A549 (cell line): Measurements from ENCODE around the gene TGFB1. TPM values are rescaled to one million over a fixed set of nuclear protein-coding genes. Genes with fewer than 3 reads are reported as not detected.

Experiments
- ATAC-seq, 2 experiments: fragments of 200-7000 bp in 1 of 2; fragments of >200 bp in 1 of 2; cut with Nextera tagmentation in 1 of 2; cut with Tn5 transposase in 1 of 2; 3 replicates each; pipeline versions ENCODE4 v1.8.0 to v1.9.1; 2018 to 2020; ENCODE audit warnings: mild to moderate bottlenecking in 1 of 2, moderate library complexity in 1 of 2
- CTCF ChIA-PET: fragments of 300-600 bp; sonication (Branson Sonifier 250); formaldehyde crosslinking; extraction: SDS; loops from one replicate; lab custom pipeline; 2021; ENCODE audit warnings: antibody characterized with exemption, inconsistent platforms; lab: Yijun Ruan, JAX
- POLR2A ChIA-PET: fragments of 350-600 bp; formaldehyde crosslinking; extraction: SDS; loops from one replicate; lab custom pipeline; 2021; ENCODE audit warnings: antibody characterized with exemption, inconsistent platforms; lab: Yijun Ruan, JAX
- DNase-seq, 2 experiments: peaks; one replicate each; pipeline versions ENCODE4 v3.0.0 to v3.0.0-alpha.2; 2011 to 2016; ENCODE audit warnings: low read depth in 1 of 2, low spot score in 1 of 2
- FAIRE-seq: peaks from 2 replicates; lab custom pipeline; 2011; peaks lifted over from hg19 to GRCh38; lab: Jason Lieb, UNC
- H3K27ac ChIP-seq, 2 experiments: fragments of >200 bp; sonication (Bioruptor Twin); formaldehyde crosslinking; 3 replicates each; pipeline ENCODE4 v1.5.1; 2016 to 2017
- H3K4me1 ChIP-seq: fragments of >200 bp; sonication (Bioruptor Twin); formaldehyde crosslinking; 3 replicates; pipeline ENCODE4 v1.6.1; 2016
- H3K4me2 ChIP-seq: fragments of >200 bp; sonication (Bioruptor Twin); formaldehyde crosslinking; 3 replicates; pipeline ENCODE4 v1.6.1; 2016
- H3K4me3 ChIP-seq: fragments of >200 bp; sonication (Bioruptor Twin); formaldehyde crosslinking; 3 replicates; pipeline ENCODE4 v1.5.1; 2016
- H3K9me3 ChIP-seq: fragments of >200 bp; sonication (Bioruptor Twin); formaldehyde crosslinking; 3 replicates; pipeline ENCODE4 v1.6.1; 2016
- ATOH8 ChIP-seq: fragments of 250-450 bp; sonication (Bioruptor Pico); IDR thresholded peaks from 2 replicates; pipeline ENCODE4 v1.5.0; 2020; ENCODE audit warnings: low read depth, mild to moderate bottlenecking, moderate library complexity
- CBX2 ChIP-seq: fragments of 200-600 bp; sonication (generic); IDR thresholded peaks from 2 replicates; pipeline ENCODE4 v1.6.1; 2016; ENCODE audit warnings: low read depth, mild to moderate bottlenecking, borderline replicate concordance
- CEBPB ChIP-seq, 2 experiments: fragments of >200 bp in 1 of 2; sonication (Bioruptor Twin) in 1 of 2; formaldehyde crosslinking in 1 of 2; IDR thresholded peaks; 2 replicates each; pipeline ENCODE4 v1.6.1; 2012 to 2016
- CHD2 ChIP-seq: fragments of 150-350 bp; IDR thresholded peaks from 2 replicates; pipeline ENCODE4 v1.6.1; 2014; ENCODE audit warnings: low read length; ENCODE audit not compliant: partially characterized antibody
- CHD4 ChIP-seq: fragments of 200-600 bp; sonication (generic); IDR thresholded peaks from 2 replicates; pipeline ENCODE4 v1.6.1; 2016; ENCODE audit warnings: antibody characterized with exemption, mild to moderate bottlenecking, borderline replicate concordance
- EHF ChIP-seq: fragments of 250-450 bp; sonication (Bioruptor Pico); IDR thresholded peaks from 2 replicates; pipeline ENCODE4 v1.5.0; 2020; ENCODE audit warnings: mild to moderate bottlenecking
- EHMT2 ChIP-seq: fragments of 200-600 bp; sonication (generic); IDR thresholded peaks from 2 replicates; pipeline ENCODE4 v1.6.1; 2016; ENCODE audit warnings: antibody characterized with exemption, low read depth, mild to moderate bottlenecking, moderate library complexity
- EP300 ChIP-seq, 2 experiments: fragments of >200 bp; sonication (Bioruptor Twin); formaldehyde crosslinking; IDR thresholded peaks; 2 replicates in 1 of 2; 3 replicates in 1 of 2; pipeline ENCODE4 v1.6.1; 2016 to 2017
- FOSB ChIP-seq: fragments of 250-450 bp; sonication (Bioruptor Pico); IDR thresholded peaks from 2 replicates; pipeline ENCODE4 v1.5.0; 2020; ENCODE audit warnings: mild to moderate bottlenecking, moderate library complexity
- FOXS1 ChIP-seq: fragments of 250-450 bp; sonication (Bioruptor Pico); IDR thresholded peaks from 2 replicates; pipeline ENCODE4 v1.5.0; 2020; ENCODE audit warnings: mild to moderate bottlenecking, moderate library complexity
- HEYL ChIP-seq: fragments of 250-450 bp; sonication (Bioruptor Pico); IDR thresholded peaks from 2 replicates; pipeline ENCODE4 v1.8.0; 2021; ENCODE audit warnings: mild to moderate bottlenecking, moderate library complexity
- HOXA7 ChIP-seq: fragments of 250-450 bp; sonication (Bioruptor Pico); IDR thresholded peaks from 2 replicates; pipeline ENCODE4 v1.5.0; 2020; ENCODE audit warnings: mild to moderate bottlenecking, moderate library complexity
- HOXB5 ChIP-seq: fragments of 250-450 bp; sonication (Bioruptor Pico); IDR thresholded peaks from 2 replicates; pipeline ENCODE4 v1.5.0; 2020; ENCODE audit warnings: mild to moderate bottlenecking, moderate library complexity
- JUNB ChIP-seq: fragments of >200 bp; sonication (Bioruptor Twin); formaldehyde crosslinking; IDR thresholded peaks from 2 replicates; pipeline ENCODE4 v1.6.1; 2016
- KDM1A ChIP-seq: fragments of 200-600 bp; sonication (generic); IDR thresholded peaks from 2 replicates; pipeline ENCODE4 v1.6.1; 2016; ENCODE audit warnings: low read depth, mild to moderate bottlenecking
- KDM5A ChIP-seq: fragments of 200-600 bp; sonication (generic); IDR thresholded peaks from 2 replicates; pipeline ENCODE4 v1.6.1; 2016; ENCODE audit warnings: antibody characterized with exemption, mild to moderate bottlenecking
- MAFK ChIP-seq: fragments of 450-650 bp; IDR thresholded peaks from 2 replicates; pipeline ENCODE4 v1.6.1; 2014; ENCODE audit not compliant: partially characterized antibody
- MYC ChIP-seq: IDR thresholded peaks from 2 replicates; pipeline ENCODE4 v1.6.1; 2012; ENCODE audit warnings: mild to moderate bottlenecking, inconsistent platforms, low read length, improper control_type of control experiment, borderline replicate concordance
- NFE2L2 ChIP-seq: fragments of 150-350 bp; conservative IDR thresholded peaks from 2 replicates; pipeline ENCODE4 v1.6.1; 2014; ENCODE audit warnings: low read length
- NR3C1 ChIP-seq: fragments of >200 bp; sonication (Bioruptor Twin); formaldehyde crosslinking; IDR thresholded peaks from 3 replicates; pipeline ENCODE4 v1.6.1; 2017
- PBX3 ChIP-seq: IDR thresholded peaks from 2 replicates; pipeline ENCODE4 v1.6.1; 2012
- PHF8 ChIP-seq: fragments of 200-600 bp; sonication (generic); IDR thresholded peaks from 2 replicates; pipeline ENCODE4 v1.6.1; 2016; ENCODE audit warnings: low read depth, mild to moderate bottlenecking, antibody characterized with exemption, moderate library complexity, borderline replicate concordance
- RAD21 ChIP-seq, 2 experiments: fragments of >200 bp in 1 of 2; sonication (Bioruptor Twin) in 1 of 2; formaldehyde crosslinking in 1 of 2; IDR thresholded peaks in 1 of 2; conservative IDR thresholded peaks in 1 of 2; 2 replicates in 1 of 2; 3 replicates in 1 of 2; pipeline ENCODE4 v1.6.1; 2012 to 2018; ENCODE audit warnings: inconsistent platforms in 1 of 2
- RARB ChIP-seq: fragments of 250-450 bp; sonication (Bioruptor Pico); IDR thresholded peaks from 2 replicates; pipeline ENCODE4 v1.8.0; 2021; ENCODE audit warnings: mild to moderate bottlenecking, moderate library complexity
- REST ChIP-seq: fragments of 200-600 bp; sonication (generic); IDR thresholded peaks from 2 replicates; pipeline ENCODE4 v1.6.1; 2016; ENCODE audit warnings: antibody characterized with exemption, mild to moderate bottlenecking, moderate library complexity
- RNF2 ChIP-seq: fragments of 200-600 bp; sonication (generic); IDR thresholded peaks from 2 replicates; pipeline ENCODE4 v1.6.1; 2016; ENCODE audit warnings: low read depth, mild to moderate bottlenecking, antibody characterized with exemption, moderate library complexity, borderline replicate concordance
- SREBF2 ChIP-seq: fragments of 450-650 bp; IDR thresholded peaks from 2 replicates; pipeline ENCODE4 v1.6.1; 2014; ENCODE audit warnings: mild to moderate bottlenecking, moderate library complexity
- TFCP2L1 ChIP-seq: fragments of 250-450 bp; sonication (Bioruptor Pico); IDR thresholded peaks from 2 replicates; pipeline ENCODE4 v1.5.0; 2021; ENCODE audit warnings: mild to moderate bottlenecking
- USF2 ChIP-seq: fragments of 450-650 bp; IDR thresholded peaks from 2 replicates; pipeline ENCODE4 v1.6.1; 2014; ENCODE audit warnings: antibody characterized with exemption
- ZC3H11A ChIP-seq: fragments of 450-650 bp; IDR thresholded peaks from 2 replicates; pipeline ENCODE4 v1.6.1; 2014; ENCODE audit warnings: antibody characterized with exemption, mild to moderate bottlenecking
- ZFP36 ChIP-seq: fragments of 450-650 bp; IDR thresholded peaks from 2 replicates; pipeline ENCODE4 v1.6.1; 2014; ENCODE audit warnings: borderline replicate concordance; ENCODE audit not compliant: partially characterized antibody
- ZNF302 ChIP-seq: fragments of 250-450 bp; sonication (Bioruptor Pico); IDR thresholded peaks from 2 replicates; pipeline ENCODE4 v1.9.0; 2021; ENCODE audit warnings: inconsistent platforms, mild to moderate bottlenecking, moderate library complexity
- WGBS: methylation state at CpG from one replicate; pipeline ENCODE4 v1.1.6; 2017; ENCODE audit errors: missing lambda C conversion rate; 5-methylcytosine and 5-hydroxymethylcytosine counted together
- polyA plus RNA-seq, 4 experiments: library from polyadenylated mRNA; depleted of rRNA in 3 of 4; stranded (reverse); fragments of >200 nt; fragmentation: RNase III in 1 of 4; extraction: RNeasy Plus Mini Kit Qiagen cat#74134 plus additional on column Dnase treatment in 1 of 4; gene quantifications; 2 replicates in 3 of 4; 3 replicates in 1 of 4; pipeline ENCODE4 v1.2.3, GENCODE V29; 2011 to 2017
- TF ChIP-seq, protein P1 (sequence below): fragments of >200 bp; sonication (Bioruptor Twin); formaldehyde crosslinking; IDR thresholded peaks from 3 replicates; pipeline ENCODE4 v1.5.1; 2016
- TF ChIP-seq, protein P2 (sequence below): fragments of >200 bp; sonication (Bioruptor Twin); formaldehyde crosslinking; IDR thresholded peaks from 2 replicates; pipeline ENCODE4 v1.6.1; 2016

TGFB1 gene
- polyA plus RNA-seq, 2 of the 4 experiments (the other 2 are of a cell fraction), result 6.0 to 83.2 TPM

GRCh38 chr19:41327576-41328156, 26.1 kb downstream of the TGFB1 start:
- no peak for FAIRE-seq
- CTCF ChIA-PET, result interaction anchor here (0.6 to 23.9 kb wide), 13 partner anchors 6 to 245 kb away, joined by 3 to 295 read pairs (median 5); partner anchors contain the start of genes B9D2, CCDC97 and TGFB1
- POLR2A ChIA-PET, result interaction anchor here (1.0 to 2.1 kb wide), 6 partner anchors 17 to 112 kb away, joined by 3 to 6 read pairs (median 5); partner anchors contain the start of genes B9D2, CCDC97, DMAC2 and HNRNPUL1
- WGBS, result 64% methylated on average over 26 of the region's 33 CpGs
- no peak overlapping the region for H3K4me3 ChIP-seq
- H3K4me1 ChIP-seq, result peaks cover 64% of the 10 kb centered on the region
- peak; percentile 0 to 9; a peak in 3 of 6 replicates for ATAC-seq
- DNase-seq, result peak in 1 of 2 experiments; percentile 71
- H3K9me3 ChIP-seq, result no peaks in the 10 kb centered on the region
- peak overlapping the region; percentile 54 for H3K4me2 ChIP-seq
- peak overlapping the region; percentile 53 to 91 for H3K27ac ChIP-seq
- TF ChIP-seq EHF (no peak), EHMT2 (no peak), KDM5A (no peak), KDM1A (no peak), RAD21 (conservative IDR thresholded peaks at IDR 0.05 in 1 of 2, IDR thresholded peaks at IDR 0.05 in 1 of 2) (no peak), CEBPB (IDR thresholded peaks at IDR 0.05) (no peak), PBX3 (no peak), RARB (CRISPR knock-in tag) (no peak), FOXS1 (CRISPR knock-in tag) (no peak), CHD4 (no peak), RNF2 (no peak), USF2 (no peak), HOXB5 (CRISPR knock-in tag) (no peak), REST (no peak), NR3C1 (no peak), NFE2L2 (no peak), PHF8 (no peak), CHD2 (no peak), JUNB (no peak), MAFK (peak; percentile 82), ZFP36 (no peak), TFCP2L1 (CRISPR knock-in tag) (no peak), HOXA7 (CRISPR knock-in tag) (no peak), MYC (0 out of 2 replicates have a peak, but pooled peaks have one; percentile 43), SREBF2 (no peak), CBX2 (no peak), EP300 (IDR thresholded peaks at IDR 0.05) (no peak), ZNF302 (CRISPR knock-in tag) (no peak), ATOH8 (CRISPR knock-in tag) (no peak), HEYL (CRISPR knock-in tag) (no peak), ZC3H11A (no peak), FOSB (CRISPR knock-in tag) (no peak)
- TF ChIP-seq, protein P1, sequence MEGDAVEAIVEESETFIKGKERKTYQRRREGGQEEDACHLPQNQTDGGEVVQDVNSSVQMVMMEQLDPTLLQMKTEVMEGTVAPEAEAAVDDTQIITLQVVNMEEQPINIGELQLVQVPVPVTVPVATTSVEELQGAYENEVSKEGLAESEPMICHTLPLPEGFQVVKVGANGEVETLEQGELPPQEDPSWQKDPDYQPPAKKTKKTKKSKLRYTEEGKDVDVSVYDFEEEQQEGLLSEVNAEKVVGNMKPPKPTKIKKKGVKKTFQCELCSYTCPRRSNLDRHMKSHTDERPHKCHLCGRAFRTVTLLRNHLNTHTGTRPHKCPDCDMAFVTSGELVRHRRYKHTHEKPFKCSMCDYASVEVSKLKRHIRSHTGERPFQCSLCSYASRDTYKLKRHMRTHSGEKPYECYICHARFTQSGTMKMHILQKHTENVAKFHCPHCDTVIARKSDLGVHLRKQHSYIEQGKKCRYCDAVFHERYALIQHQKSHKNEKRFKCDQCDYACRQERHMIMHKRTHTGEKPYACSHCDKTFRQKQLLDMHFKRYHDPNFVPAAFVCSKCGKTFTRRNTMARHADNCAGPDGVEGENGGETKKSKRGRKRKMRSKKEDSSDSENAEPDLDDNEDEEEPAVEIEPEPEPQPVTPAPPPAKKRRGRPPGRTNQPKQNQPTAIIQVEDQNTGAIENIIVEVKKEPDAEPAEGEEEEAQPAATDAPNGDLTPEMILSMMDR, result no peak
- TF ChIP-seq, protein P2, sequence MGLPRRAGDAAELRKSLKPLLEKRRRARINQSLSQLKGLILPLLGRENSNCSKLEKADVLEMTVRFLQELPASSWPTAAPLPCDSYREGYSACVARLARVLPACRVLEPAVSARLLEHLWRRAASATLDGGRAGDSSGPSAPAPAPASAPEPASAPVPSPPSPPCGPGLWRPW, result no peak
